Stimulated activated CD4-positive, alpha-beta T cell treated with anti-CD3 and anti-CD28 coated beads, Interleukin-2, amount 100 ng/mL, for 4 hours (primary cell): ENCODE measurements around the gene LRAT.

ENCODE experiments used
- DNase-seq: peaks from one replicate; pipeline ENCODE4 v3.0.0-alpha.2; 2020; ENCODE audit warnings: low read depth

Gene LRAT

GRCh38 chr4:154778264-154778663, 34.5 kb downstream of the LRAT start:
- DNase-seq = no peak

GRCh38 chr4:154779362-154779947, 35.7 kb downstream of the LRAT start:
- DNase-seq = no peak

GRCh38 chr4:154781126-154781982, 37.6 kb downstream of the LRAT start, which contains the start of gene RBM46:
Gene RBM46, plus strand, starts transcription at chr4:154781272. Its CDS starts 15,481 bp downstream, at chr4:154796753.
- DNase-seq = no peak

- DNase-seq = no peak
Observed at GRCh38 chr4:154781983-154782293, 38.1 kb downstream of the LRAT start.
